GM12878 (cell line): ENCODE measurements around the gene TBL3. TPM values are rescaled to one million over a fixed set of nuclear protein-coding genes. Genes with fewer than 3 reads are reported as not detected.

Experiments
- ATAC-seq: fragments of 200-7000 bp; cut with Tn5 transposase; 3 replicates; pipeline ENCODE4 v1.9.1; 2020; ENCODE audit warnings: mild to moderate bottlenecking, moderate library complexity
- BruUV-seq: library from RNA; stranded (reverse); fragments of 400-500 nt; replicated peaks from 2 replicates; lab custom pipeline; 2021; lab: Mats Ljungman, UMichigan
- CTCF ChIA-PET: fragments of 300-600 bp; sonication (Branson Sonifier 250); formaldehyde crosslinking; extraction: SDS; loops from one replicate; lab custom pipeline; 2021; ENCODE audit warnings: inconsistent platforms; lab: Yijun Ruan, JAX
- POLR2A ChIA-PET: fragments of 350-600 bp; formaldehyde crosslinking; extraction: SDS; loops from one replicate; lab custom pipeline; 2021; ENCODE audit warnings: inconsistent platforms; lab: Charles Lee
- RAD21 ChIA-PET: fragments of 300-600 bp; sonication (Branson Sonifier 250); formaldehyde crosslinking; loops from one replicate; lab custom pipeline; 2023; ENCODE audit warnings: antibody characterized with exemption; ENCODE audit not compliant: unreplicated experiment; lab: Charles Lee
- SMC1A ChIA-PET: fragments of 300-600 bp; sonication (Branson Sonifier 250); formaldehyde crosslinking; loops from one replicate; lab custom pipeline; 2023; ENCODE audit not compliant: unreplicated experiment, uncharacterized antibody; lab: Charles Lee
- DNase-seq: peaks from one replicate; pipeline ENCODE4 v3.0.0-alpha.2; 2011; ENCODE audit warnings: low read depth, low spot score
- FAIRE-seq: peaks from 3 replicates; lab custom pipeline; 2011; peaks lifted over from hg19 to GRCh38; lab: Jason Lieb, UNC
- H2AFZ ChIP-seq: 2 replicates; pipeline ENCODE4 v1.6.0; 2011; ENCODE audit warnings: low read depth, low read length, control low read depth; ENCODE audit not compliant: control insufficient read depth
- H3K27ac ChIP-seq: 2 replicates; pipeline ENCODE4 v1.5.1; 2011; ENCODE audit warnings: control low read depth; ENCODE audit not compliant: control insufficient read depth, insufficient read depth
- H3K27me3 ChIP-seq, 2 experiments: replicated peaks in 1 of 2; 2 replicates each; pipeline versions ENCODE4 v1.6.0 to v1.6.1; 2011; ENCODE audit warnings: low read length in 1 of 2; ENCODE audit not compliant: control insufficient read depth in 2 of 2, insufficient read depth in 2 of 2
- H3K36me3 ChIP-seq, 2 experiments: 2 replicates each; pipeline ENCODE4 v1.5.1; 2011; ENCODE audit warnings: low read length in 1 of 2; ENCODE audit not compliant: control insufficient read depth in 2 of 2, insufficient read depth in 2 of 2
- H3K4me1 ChIP-seq: 2 replicates; pipeline ENCODE4 v1.6.1; 2011; ENCODE audit warnings: mild to moderate bottlenecking, low read length, moderate library complexity, mixed read lengths; ENCODE audit not compliant: control insufficient read depth, insufficient read depth
- H3K4me2 ChIP-seq: 2 replicates; pipeline ENCODE4 v1.6.0; 2011; ENCODE audit warnings: control low read depth; ENCODE audit not compliant: control insufficient read depth, insufficient read depth
- H3K4me3 ChIP-seq: fragments of 200-600 bp; sonication (generic); 2 replicates; pipeline ENCODE4 v1.5.1; 2016
- H3K79me2 ChIP-seq: 2 replicates; pipeline ENCODE4 v1.6.0; 2011; ENCODE audit warnings: low read length; ENCODE audit not compliant: control insufficient read depth, insufficient read depth
- H3K9ac ChIP-seq: 2 replicates; pipeline ENCODE4 v1.8.0; 2011; ENCODE audit warnings: low read length, control low read depth, mixed read lengths; ENCODE audit not compliant: control insufficient read depth, insufficient read depth
- H3K9me3 ChIP-seq: replicated peaks from 3 replicates; pipeline ENCODE4 v1.5.1; 2011; ENCODE audit warnings: mild to moderate bottlenecking, low read length; ENCODE audit not compliant: control insufficient read depth, insufficient read depth
- H4K20me1 ChIP-seq: 2 replicates; pipeline ENCODE4 v1.6.0; 2011; ENCODE audit not compliant: control insufficient read depth, insufficient read depth
- ATF7 ChIP-seq: fragments of 450-650 bp; IDR thresholded peaks from 2 replicates; pipeline ENCODE4 v1.6.1; 2016; ENCODE audit warnings: low read depth, mild to moderate bottlenecking
- ETV6 ChIP-seq, 2 experiments: fragments of 450-650 bp in 1 of 2; IDR thresholded peaks in 1 of 2; conservative IDR thresholded peaks in 1 of 2; 2 replicates each; pipeline ENCODE4 v1.6.1; 2014; ENCODE audit warnings: antibody characterized with exemption in 1 of 2, borderline replicate concordance in 1 of 2, low read depth in 1 of 2, mild to moderate bottlenecking in 1 of 2, moderate library complexity in 1 of 2
- KLF5 ChIP-seq: fragments of 450-650 bp; IDR thresholded peaks from 2 replicates; pipeline ENCODE4 v1.6.1; 2014; ENCODE audit warnings: mild to moderate bottlenecking; ENCODE audit not compliant: partially characterized antibody
- NR2F1 ChIP-seq: fragments of 450-650 bp; conservative IDR thresholded peaks from 2 replicates; pipeline ENCODE4 v1.6.1; 2017; ENCODE audit warnings: mild to moderate bottlenecking
- RFX5 ChIP-seq: IDR thresholded peaks from 2 replicates; pipeline ENCODE4 v1.6.1; 2011; ENCODE audit warnings: low read depth, low read length, improper control_type of control experiment
- SP1 ChIP-seq: IDR thresholded peaks from one replicate; pipeline ENCODE4 v1.6.1; 2011; ENCODE audit warnings: low read depth, low read length
- whole genome bisulfite sequencing: methylation state at CpG from one replicate; pipeline ENCODE4 v1.1.6; 2016; ENCODE audit warnings: low lambda C conversion rate; ENCODE audit not compliant: insufficient replicate concordance, insufficient coverage; ENCODE audit errors: missing lambda C conversion rate; 5-methylcytosine and 5-hydroxymethylcytosine counted together
- in situ Hi-C: fragments of 300-500 bp; cut with MboI; formaldehyde crosslinking; loops from 9 replicates; pipeline ENCODE4 v1.14.3; 2018; ENCODE audit warnings: mixed read lengths
- intact Hi-C: fragments of 100-400 bp; cut with micrococcal nuclease; formaldehyde crosslinking; loops from one replicate; pipeline ENCODE4 v1.14.2; 2022; ENCODE audit not compliant: unreplicated experiment
- polyA plus RNA-seq, 11 experiments: library from polyadenylated mRNA; depleted of rRNA in 4 of 11; unstranded in 6 of 11; stranded (reverse) in 5 of 11; fragments of >200 nt; fragmentation: Nextera tagmentation in 4 of 11; fragmentation: Illumina TruSeq in 1 of 11; extraction: Ambion mirVana in 4 of 11; extraction: Trizol in 1 of 11; gene quantifications; 1 replicate in 1 of 11; 2 replicates in 10 of 11; pipeline versions ENCODE4 v1.2.1 to v1.2.3, GENCODE V29; 2011 to 2016; ENCODE audit warnings: inconsistent platforms in 2 of 11, missing spikeins in 2 of 11, low read depth in 1 of 11
- total RNA-seq, 4 experiments: library from RNA; depleted of rRNA in 3 of 4; stranded (reverse); fragments of >200 nt in 3 of 4; fragmentation: Illumina TruSeq in 1 of 4; extraction: Trizol in 1 of 4; gene quantifications; 2 replicates each; pipeline versions ENCODE4 v1.2.1 to v1.2.3, GENCODE V29; 2013 to 2021
- TF ChIP-seq, protein P1 (sequence below), 3 experiments: IDR thresholded peaks in 2 of 3; conservative IDR thresholded peaks in 1 of 3; 2 replicates each; pipeline ENCODE4 v1.5.1; 2011; ENCODE audit warnings: low read depth in 3 of 3, low read length in 3 of 3, mild to moderate bottlenecking in 3 of 3, control low read depth in 2 of 3, moderate library complexity in 2 of 3, inconsistent platforms in 1 of 3, mixed read lengths in 1 of 3; ENCODE audit not compliant: control insufficient read depth in 2 of 3, insufficient read depth in 1 of 3; ENCODE audit errors: extremely low read depth in 1 of 3

The TBL3 gene
- total and polyA plus RNA-seq, 10 of the 15 experiments (the other 5 are each of a cell fraction or from before 2014, with no cell fraction given): 1.2 to 101 (median 34.2) TPM

DNA sequence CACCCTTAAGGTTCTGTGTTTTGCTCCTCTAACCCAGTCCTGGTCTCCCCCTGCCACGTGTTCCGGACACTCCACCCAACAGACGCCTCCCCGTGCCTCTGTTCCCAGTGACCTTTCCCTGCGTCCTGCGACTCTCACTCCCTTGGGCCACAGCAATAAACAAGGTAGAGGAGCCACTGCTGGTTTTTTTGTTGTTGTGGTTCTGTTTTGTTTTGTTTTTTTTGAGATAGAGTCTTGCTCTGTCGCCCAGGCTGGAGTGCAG, 44.0 kb downstream of the TBL3 start (continued):
- no peak for TF ChIP-seq KLF5
- no peak for TF ChIP-seq SP1

DNA sequence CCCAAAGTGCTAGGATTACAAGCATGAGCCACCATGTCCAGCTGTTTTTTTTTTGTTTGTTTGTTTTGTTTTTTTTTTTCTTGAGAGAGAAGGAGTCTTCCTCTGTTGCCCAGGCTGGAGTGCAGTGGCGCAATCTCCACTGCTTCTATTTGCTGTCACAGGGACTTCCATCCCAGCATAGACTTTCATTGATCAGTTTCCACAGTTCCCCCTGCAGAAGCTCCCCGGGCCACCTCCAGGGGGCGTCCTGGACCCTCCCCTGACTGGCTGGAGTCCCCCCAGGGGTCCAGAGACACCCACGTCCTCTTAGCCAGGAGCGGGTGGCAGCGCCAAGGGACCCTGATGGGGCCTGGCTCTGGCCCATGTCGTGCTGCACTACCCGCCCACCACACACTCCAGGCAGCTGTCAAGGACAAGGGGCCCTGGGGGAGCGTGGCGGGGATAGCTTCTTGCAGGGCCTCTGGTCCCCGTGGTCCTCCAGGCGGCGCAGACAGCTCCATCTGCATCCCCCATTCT, 44.6 kb downstream of the TBL3 start:
- no peak overlapping the region for H3K4me3 ChIP-seq
- H3K27ac ChIP-seq: no peak overlapping the region
- H4K20me1 ChIP-seq: no peaks in the 10 kb centered on the region
- peaks cover 3 to 8% of the 10 kb centered on the region in 2 experiments; a peak in 3 of 4 replicates for H3K27me3 ChIP-seq
- WGBS: 14% methylated on average over 13 of the region's 13 CpGs
- no peak overlapping the region for H3K4me2 ChIP-seq
- no peaks in the 10 kb centered on the region for H3K4me1 ChIP-seq
- H3K9ac ChIP-seq: no peak overlapping the region
- DNase-seq (no peak), ATAC-seq (peak; percentile 56), FAIRE-seq (no peak)
- CTCF ChIA-PET: interaction anchor here (1.2 to 1.8 kb wide), 4 partner anchors 8 to 235 kb away, joined by 3 to 21 read pairs (median 4); partner anchors contain the start of gene ECI1
- no peaks in the 10 kb centered on the region for H3K36me3 ChIP-seq
- intact Hi-C loops (no loop called here), in situ Hi-C loops (loop anchor here (10.0 kb wide), 1 partner anchor 478 kb away; no protein-coding TSS in a partner anchor)
- no peaks in the 10 kb centered on the region for H3K9me3 ChIP-seq
- RAD21 ChIA-PET: interaction anchor here (2.4 kb wide), 1 partner anchor 124 kb away, joined by 9 read pairs; no protein-coding TSS in a partner anchor
- H3K79me2 ChIP-seq: no peaks in the 10 kb centered on the region
- SMC1A ChIA-PET: interaction anchor here (0.5 to 0.8 kb wide), 3 partner anchors 13 to 135 kb away, joined by 3 read pairs; no protein-coding TSS in a partner anchor
- BruUV-seq: no TSS peak
- H2AFZ ChIP-seq: no peak overlapping the region
- TF ChIP-seq ATF7 (no peak), NR2F1 (no peak), ETV6 (conservative IDR thresholded peaks at IDR 0.05 in 1 of 2, IDR thresholded peaks at IDR 0.05 in 1 of 2; ENCODE audit: borderline replicate concordance in 1 of 2, low read depth in 1 of 2) (no peak), RFX5 (no peak)
- TF ChIP-seq, protein P1, sequence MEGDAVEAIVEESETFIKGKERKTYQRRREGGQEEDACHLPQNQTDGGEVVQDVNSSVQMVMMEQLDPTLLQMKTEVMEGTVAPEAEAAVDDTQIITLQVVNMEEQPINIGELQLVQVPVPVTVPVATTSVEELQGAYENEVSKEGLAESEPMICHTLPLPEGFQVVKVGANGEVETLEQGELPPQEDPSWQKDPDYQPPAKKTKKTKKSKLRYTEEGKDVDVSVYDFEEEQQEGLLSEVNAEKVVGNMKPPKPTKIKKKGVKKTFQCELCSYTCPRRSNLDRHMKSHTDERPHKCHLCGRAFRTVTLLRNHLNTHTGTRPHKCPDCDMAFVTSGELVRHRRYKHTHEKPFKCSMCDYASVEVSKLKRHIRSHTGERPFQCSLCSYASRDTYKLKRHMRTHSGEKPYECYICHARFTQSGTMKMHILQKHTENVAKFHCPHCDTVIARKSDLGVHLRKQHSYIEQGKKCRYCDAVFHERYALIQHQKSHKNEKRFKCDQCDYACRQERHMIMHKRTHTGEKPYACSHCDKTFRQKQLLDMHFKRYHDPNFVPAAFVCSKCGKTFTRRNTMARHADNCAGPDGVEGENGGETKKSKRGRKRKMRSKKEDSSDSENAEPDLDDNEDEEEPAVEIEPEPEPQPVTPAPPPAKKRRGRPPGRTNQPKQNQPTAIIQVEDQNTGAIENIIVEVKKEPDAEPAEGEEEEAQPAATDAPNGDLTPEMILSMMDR (IDR thresholded peaks at IDR 0.05 in 2 of 3, conservative IDR thresholded peaks at IDR 0.05 in 1 of 3; ENCODE audit: control insufficient read depth in 2 of 3, extremely low read depth in 1 of 3, insufficient read depth in 1 of 3, low read depth in 3 of 3, low read length in 3 of 3): peak; percentile 17 to 54 (median 52)
- POLR2A ChIA-PET: interaction anchor here (0.9 kb wide), 1 partner anchor 124 kb away, joined by 3 read pairs; no protein-coding TSS in a partner anchor
